CD4-positive, alpha-beta T cell (primary cell): ENCODE measurements around the gene NT5DC2. TPM values are rescaled to one million over a fixed set of nuclear protein-coding genes. Genes with fewer than 3 reads are reported as not detected.

Source experiments
- ATAC-seq: fragments of 200-7000 bp; cut with Tn5 transposase; one replicate; pipeline ENCODE4 v1.10.0; 2022; ENCODE audit warnings: mild to moderate bottlenecking; ENCODE audit not compliant: poor library complexity
- CTCF ChIA-PET: fragments of 350-600 bp; sonication (Branson Sonifier 250); formaldehyde crosslinking; loops from one replicate; lab custom pipeline; 2021; ENCODE audit warnings: antibody characterized with exemption, inconsistent platforms; lab: Charles Lee
- POLR2A ChIA-PET: fragments of 350-600 bp; sonication (Branson Sonifier 250); formaldehyde crosslinking; loops from one replicate; lab custom pipeline; 2021; ENCODE audit warnings: antibody characterized with exemption, inconsistent platforms; lab: Charles Lee
- DNase-seq, 14 experiments: peaks; one replicate each; pipeline ENCODE4 v3.0.0-alpha.2; 2013 to 2020; ENCODE audit warnings: mixed read lengths in 2 of 14
- H3K27ac ChIP-seq, 2 donors: one replicate each; pipeline versions ENCODE4 v1.5.1 to v1.7.0; 2013; ENCODE audit warnings: low read length in 2 of 2, low read depth in 1 of 2, mild to moderate bottlenecking in 1 of 2
- H3K27me3 ChIP-seq, 2 experiments: 1 replicate in 1 of 2; 2 replicates in 1 of 2; pipeline versions ENCODE4 v1.6.1 to v1.7.0; 2013; ENCODE audit warnings: low read length in 2 of 2, control low read depth in 1 of 2, mild to moderate bottlenecking in 1 of 2, moderate library complexity in 1 of 2; ENCODE audit not compliant: insufficient read depth in 2 of 2, control insufficient read depth in 1 of 2
- H3K36me3 ChIP-seq: one replicate; pipeline ENCODE4 v1.6.1; 2013; ENCODE audit warnings: low read length, control low read depth; ENCODE audit not compliant: insufficient read depth
- H3K4me1 ChIP-seq: one replicate; pipeline ENCODE4 v1.6.1; 2013; ENCODE audit warnings: low read length, control low read depth; ENCODE audit not compliant: insufficient read depth
- H3K4me3 ChIP-seq: one replicate; pipeline ENCODE4 v1.5.1; 2013; ENCODE audit warnings: mild to moderate bottlenecking, low read length, moderate library complexity
- H3K9me3 ChIP-seq, 2 experiments: 1 replicate in 1 of 2; 2 replicates in 1 of 2; pipeline versions ENCODE4 v1.6.1 to v1.7.0; 2013; ENCODE audit warnings: low read length in 2 of 2, mild to moderate bottlenecking in 2 of 2, control low read depth in 1 of 2, moderate library complexity in 1 of 2; ENCODE audit not compliant: control insufficient read depth in 1 of 2, insufficient read depth in 1 of 2
- H3K27ac Mint-ChIP-seq: one replicate; pipeline ENCODE4 v1.8.0; 2020; ENCODE audit warnings: mixed read lengths
- H3K27me3 Mint-ChIP-seq: one replicate; pipeline ENCODE4 v1.8.0; 2021; ENCODE audit warnings: mixed read lengths
- H3K36me3 Mint-ChIP-seq: one replicate; pipeline ENCODE4 v1.8.0; 2021; ENCODE audit warnings: low read depth, mixed read lengths
- H3K4me1 Mint-ChIP-seq: one replicate; pipeline ENCODE4 v1.8.0; 2021; ENCODE audit warnings: low read depth, mixed read lengths
- H3K4me3 Mint-ChIP-seq: one replicate; pipeline ENCODE4 v1.8.0; 2020; ENCODE audit warnings: mild to moderate bottlenecking, mixed read lengths
- H3K9me3 Mint-ChIP-seq: one replicate; pipeline ENCODE4 v1.8.0; 2020; ENCODE audit warnings: mixed read lengths
- intact Hi-C, 2 experiments: fragments of 100-400 bp; cut with DNase I in 1 of 2; cut with micrococcal nuclease in 1 of 2; formaldehyde crosslinking; loops; one replicate each; pipeline versions ENCODE4 v1.15.1 to v1.9.0; 2023 to 2025; cut with DNase I, micrococcal nuclease
- total RNA-seq, 174 experiments: library from RNA in 2 of 174; stranded (reverse) in 2 of 174; gene quantifications; one replicate each; pipeline ENCODE4 v1.2.3 and lab custom pipeline; 2021 to 2026
- TF ChIP-seq, protein P1 (sequence below): fragments of 200-600 bp; IDR thresholded peaks from one replicate; pipeline ENCODE4 v1.8.0; 2022; ENCODE audit warnings: antibody characterized with exemption, mild to moderate bottlenecking

The NT5DC2 gene
- total RNA-seq, 2 experiments from 2014 or later: 2.5 to 4.2 TPM

DNA sequence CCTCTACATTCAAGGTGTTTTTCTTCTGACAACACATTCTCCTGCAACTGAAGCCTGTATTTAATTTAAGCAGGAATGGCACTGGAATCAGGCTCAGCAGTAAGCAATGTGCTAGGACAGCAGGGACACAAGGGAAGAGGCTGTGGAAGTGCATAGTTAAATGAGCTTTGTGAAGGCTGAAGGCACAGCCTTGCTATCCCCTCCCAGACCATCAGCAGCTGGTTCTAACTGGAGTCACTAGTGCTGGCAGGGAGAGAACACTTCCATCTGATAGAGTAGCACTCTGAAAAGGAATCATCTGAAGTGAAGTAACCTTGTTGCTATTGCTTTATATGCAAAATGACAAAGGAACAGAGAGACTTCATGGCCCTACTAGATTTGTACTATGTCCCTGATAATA, 17.5 kb upstream of the NT5DC2 start:
- no peak for ATAC-seq
- H3K36me3 Mint-ChIP-seq: peaks cover 76% of the 10 kb centered on the region
- Histone ChIP-seq H3K27me3 (no peaks in the 10 kb centered on the region), H3K4me3 (no peak overlapping the region), H3K27ac (no peak overlapping the region), H3K4me1 (no peaks in the 10 kb centered on the region), H3K9me3 (no peaks in the 10 kb centered on the region), H3K36me3 (peaks cover 68% of the 10 kb centered on the region)
- POLR2A ChIA-PET: no interaction called here
- no peak overlapping the region for H3K27ac Mint-ChIP-seq
- H3K4me1 Mint-ChIP-seq: no peaks in the 10 kb centered on the region
- no peaks in the 10 kb centered on the region for H3K27me3 Mint-ChIP-seq
- no peak overlapping the region for H3K4me3 Mint-ChIP-seq
- no peak for DNase-seq
- CTCF ChIA-PET: no interaction called here
- intact Hi-C loops: no loop called here
- TF ChIP-seq, protein P1, sequence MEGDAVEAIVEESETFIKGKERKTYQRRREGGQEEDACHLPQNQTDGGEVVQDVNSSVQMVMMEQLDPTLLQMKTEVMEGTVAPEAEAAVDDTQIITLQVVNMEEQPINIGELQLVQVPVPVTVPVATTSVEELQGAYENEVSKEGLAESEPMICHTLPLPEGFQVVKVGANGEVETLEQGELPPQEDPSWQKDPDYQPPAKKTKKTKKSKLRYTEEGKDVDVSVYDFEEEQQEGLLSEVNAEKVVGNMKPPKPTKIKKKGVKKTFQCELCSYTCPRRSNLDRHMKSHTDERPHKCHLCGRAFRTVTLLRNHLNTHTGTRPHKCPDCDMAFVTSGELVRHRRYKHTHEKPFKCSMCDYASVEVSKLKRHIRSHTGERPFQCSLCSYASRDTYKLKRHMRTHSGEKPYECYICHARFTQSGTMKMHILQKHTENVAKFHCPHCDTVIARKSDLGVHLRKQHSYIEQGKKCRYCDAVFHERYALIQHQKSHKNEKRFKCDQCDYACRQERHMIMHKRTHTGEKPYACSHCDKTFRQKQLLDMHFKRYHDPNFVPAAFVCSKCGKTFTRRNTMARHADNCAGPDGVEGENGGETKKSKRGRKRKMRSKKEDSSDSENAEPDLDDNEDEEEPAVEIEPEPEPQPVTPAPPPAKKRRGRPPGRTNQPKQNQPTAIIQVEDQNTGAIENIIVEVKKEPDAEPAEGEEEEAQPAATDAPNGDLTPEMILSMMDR: no peak
- no peaks in the 10 kb centered on the region for H3K9me3 Mint-ChIP-seq

DNA sequence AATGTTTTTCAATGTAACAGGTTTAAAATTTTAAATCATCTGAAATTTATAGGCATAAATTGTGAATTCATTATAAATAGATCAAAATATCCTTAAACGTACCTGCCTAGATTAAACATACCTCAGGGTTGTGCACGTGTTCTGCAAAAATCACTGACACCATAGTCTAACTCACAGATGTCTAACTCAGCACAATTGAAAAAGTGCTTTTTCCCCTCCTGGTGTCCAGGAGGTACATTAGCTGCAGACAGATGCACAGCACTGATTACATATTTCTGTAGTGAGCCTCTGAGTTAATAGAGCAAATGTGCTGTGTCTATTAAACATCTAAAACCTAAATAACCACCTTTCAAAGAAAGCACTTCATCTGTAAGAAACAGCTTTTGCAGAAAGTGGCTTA, 13.5 kb upstream of the NT5DC2 start:
- no peak for DNase-seq
- no peaks in the 10 kb centered on the region for H3K27me3 Mint-ChIP-seq
- H3K36me3 ChIP-seq: peaks cover 54% of the 10 kb centered on the region
- peaks cover 8% of the 10 kb centered on the region for H3K4me1 Mint-ChIP-seq
- ATAC-seq: no peak
- H3K36me3 Mint-ChIP-seq: peaks cover 70% of the 10 kb centered on the region
- ChIA-PET CTCF (interaction anchor here (1.1 kb wide), 1 partner anchor 11 kb away, joined by 3 read pairs; the partner anchor contains the start of gene UQCC5), POLR2A (interaction anchor here (0.6 to 1.7 kb wide), 3 partner anchors 11 to 1955 kb away, joined by 3 to 4 read pairs (median 3); partner anchors contain the start of gene UQCC5)
- no peaks in the 10 kb centered on the region for H3K9me3 Mint-ChIP-seq
- TF ChIP-seq, protein P1: no peak
- H3K27ac ChIP-seq: no peak overlapping the region
- H3K4me3 Mint-ChIP-seq: no peak overlapping the region
- intact Hi-C loops: no loop called here
- H3K4me1 ChIP-seq: no peaks in the 10 kb centered on the region
- H3K27me3 ChIP-seq: no peaks in the 10 kb centered on the region
- no peaks in the 10 kb centered on the region for H3K9me3 ChIP-seq
- peak overlapping the region; percentile 10 for H3K27ac Mint-ChIP-seq
- H3K4me3 ChIP-seq: no peak overlapping the region

DNA sequence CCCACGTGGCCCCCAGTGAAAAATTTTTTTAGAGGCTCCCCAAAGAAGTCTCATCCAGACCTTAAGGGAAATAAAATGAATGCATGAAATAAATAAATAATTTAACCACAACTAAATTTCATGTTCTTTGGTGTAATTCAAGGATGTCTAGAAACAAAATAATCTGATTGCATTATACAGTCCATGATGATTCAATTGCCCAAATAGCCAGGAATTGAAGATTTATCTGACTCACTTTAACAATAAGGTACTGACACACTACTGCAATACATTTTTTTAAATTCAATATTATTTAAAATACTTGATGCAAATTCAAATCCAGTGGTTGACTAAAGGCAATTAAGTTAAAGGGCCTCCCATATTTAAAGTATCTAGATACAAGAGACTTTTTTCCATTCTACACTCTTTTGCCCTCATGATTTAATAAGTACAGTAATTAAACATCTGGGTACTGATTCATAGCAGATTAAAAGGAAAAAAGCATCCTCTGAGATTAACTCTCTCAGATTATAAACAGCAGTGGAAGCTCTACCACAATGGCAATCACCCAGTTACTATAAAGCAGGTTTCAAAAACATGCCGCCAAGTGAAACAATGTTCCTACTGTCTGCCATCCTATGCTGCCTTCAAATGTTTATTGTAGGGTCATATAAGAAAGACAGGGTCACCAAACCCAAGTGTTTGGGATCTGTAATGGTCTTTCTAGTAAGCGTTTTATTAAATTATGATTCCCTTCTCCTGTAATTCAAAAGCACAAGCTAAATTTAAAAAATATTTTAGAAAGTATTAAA, 12.6 kb upstream of the NT5DC2 start:
- intact Hi-C loops: no loop called here
- POLR2A ChIA-PET: interaction anchor here (1.7 kb wide), 1 partner anchor 10 kb away, joined by 4 read pairs; the partner anchor contains the start of gene UQCC5
- Histone ChIP-seq H3K4me3 (no peak overlapping the region), H3K36me3 (peaks cover 53% of the 10 kb centered on the region), H3K9me3 (no peaks in the 10 kb centered on the region), H3K27ac (no peak overlapping the region), H3K4me1 (no peaks in the 10 kb centered on the region), H3K27me3 (no peaks in the 10 kb centered on the region)
- ATAC-seq (no peak), DNase-seq (no peak)
- CTCF ChIA-PET: interaction anchor here (1.1 kb wide), 1 partner anchor 10 kb away, joined by 3 read pairs; the partner anchor contains the start of gene UQCC5
- Mint-ChIP-seq H3K4me3 (no peak overlapping the region), H3K4me1 (peaks cover 15% of the 10 kb centered on the region), H3K27ac (peak overlapping the region; percentile 51), H3K9me3 (no peaks in the 10 kb centered on the region), H3K36me3 (peaks cover 62% of the 10 kb centered on the region), H3K27me3 (no peaks in the 10 kb centered on the region)
- TF ChIP-seq, protein P1: no peak
